GM20000 (cell line): ENCODE data around the gene FGGY.
"Not testable (repeated sequence)": the region's sequence is repeated elsewhere in the genome, so short reads cannot be mapped to it uniquely, and the experiment has no call there.

Experiments used
- DNase-seq: peaks from one replicate; pipeline ENCODE4 v3.0.0; 2012; ENCODE audit warnings: low spot score
- CTCF ChIP-seq: IDR thresholded peaks from 2 replicates; pipeline ENCODE4 v1.5.1; 2012; ENCODE audit warnings: mild to moderate bottlenecking, control low read depth; ENCODE audit errors: extremely low read depth, missing control alignments

FGGY gene

GRCh38 chr1:59730759-59731478 is 434.0 kb downstream of the FGGY start:
- TF ChIP-seq CTCF: no peak
- DNase-seq: no peak

GRCh38 chr1:59731591-59731990 is 434.7 kb downstream of the FGGY start:
- no peak for DNase-seq
- TF ChIP-seq CTCF: no peak

GRCh38 chr1:59732214-59732955 is 435.5 kb downstream of the FGGY start:
- TF ChIP-seq CTCF: no peak
- no peak for DNase-seq

- no peak for TF ChIP-seq CTCF
- no peak for DNase-seq
These were observed 436.7 kb downstream of the FGGY start for GRCh38 chr1:59733443-59734141.

- not testable (repeated sequence) for DNase-seq
These were observed 439.0 kb downstream of the FGGY start for GRCh38 chr1:59735927-59736326.

- DNase-seq: no peak
- TF ChIP-seq CTCF: no peak
These were observed 439.9 kb downstream of the FGGY start for GRCh38 chr1:59736744-59737143.

- no peak for TF ChIP-seq CTCF
- DNase-seq: no peak
These were observed 440.7 kb downstream of the FGGY start for GRCh38 chr1:59737638-59738037.

GRCh38 chr1:59738152-59738551 is 441.3 kb downstream of the FGGY start:
- DNase-seq: no peak

More at GRCh38 chr1:59738152-59738551, 441.3 kb downstream of the FGGY start:
- TF ChIP-seq CTCF: no peak
